ENCODE data around the gene AXIN1.

DNA sequence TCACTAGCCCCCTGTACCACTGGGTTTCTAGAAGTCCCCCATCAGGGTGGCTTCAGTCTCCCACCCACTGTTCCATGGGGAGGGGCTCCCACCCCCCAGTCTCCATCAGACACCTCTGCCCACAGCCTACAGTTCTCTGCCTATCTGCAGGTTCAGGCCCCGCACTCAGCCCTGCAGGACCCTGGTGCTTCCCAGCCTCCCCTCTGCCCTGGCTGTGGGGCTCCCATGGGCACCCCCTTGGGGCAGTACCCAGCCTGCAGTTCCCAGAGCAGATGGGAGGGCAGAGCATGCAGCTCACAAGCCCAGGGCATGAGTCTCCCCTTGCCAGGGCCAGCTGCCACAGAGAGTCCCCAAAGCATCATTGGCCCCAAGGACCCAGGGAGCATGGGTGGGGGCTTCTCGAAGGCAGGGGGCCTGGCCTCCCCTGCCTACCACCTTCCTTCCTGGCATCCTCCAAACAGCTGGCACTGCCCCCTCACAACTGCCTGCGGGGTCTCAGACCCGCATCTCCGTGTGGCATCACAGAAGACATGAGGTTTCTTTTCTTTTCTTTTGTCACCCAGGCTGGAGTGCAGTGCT lies 20.6 kb upstream of the AXIN1 start:
- TF ChIP-seq, protein P1, sequence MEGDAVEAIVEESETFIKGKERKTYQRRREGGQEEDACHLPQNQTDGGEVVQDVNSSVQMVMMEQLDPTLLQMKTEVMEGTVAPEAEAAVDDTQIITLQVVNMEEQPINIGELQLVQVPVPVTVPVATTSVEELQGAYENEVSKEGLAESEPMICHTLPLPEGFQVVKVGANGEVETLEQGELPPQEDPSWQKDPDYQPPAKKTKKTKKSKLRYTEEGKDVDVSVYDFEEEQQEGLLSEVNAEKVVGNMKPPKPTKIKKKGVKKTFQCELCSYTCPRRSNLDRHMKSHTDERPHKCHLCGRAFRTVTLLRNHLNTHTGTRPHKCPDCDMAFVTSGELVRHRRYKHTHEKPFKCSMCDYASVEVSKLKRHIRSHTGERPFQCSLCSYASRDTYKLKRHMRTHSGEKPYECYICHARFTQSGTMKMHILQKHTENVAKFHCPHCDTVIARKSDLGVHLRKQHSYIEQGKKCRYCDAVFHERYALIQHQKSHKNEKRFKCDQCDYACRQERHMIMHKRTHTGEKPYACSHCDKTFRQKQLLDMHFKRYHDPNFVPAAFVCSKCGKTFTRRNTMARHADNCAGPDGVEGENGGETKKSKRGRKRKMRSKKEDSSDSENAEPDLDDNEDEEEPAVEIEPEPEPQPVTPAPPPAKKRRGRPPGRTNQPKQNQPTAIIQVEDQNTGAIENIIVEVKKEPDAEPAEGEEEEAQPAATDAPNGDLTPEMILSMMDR (IDR thresholded peaks at IDR 0.05; ENCODE audit: control extremely low read depth in 1 of 3, insufficient read depth in 1 of 3, low read depth in 1 of 3, low read length in 3 of 3) = no peak
- TF ChIP-seq BACH1 (IDR thresholded peaks at IDR 0.05; ENCODE audit: low read length) (no peak), TBP (IDR thresholded peaks at IDR 0.05; ENCODE audit: low read depth, low read length) (no peak), RBBP5 (IDR thresholded peaks at IDR 0.05; ENCODE audit: borderline replicate concordance, low read depth, low read length) (no peak), CEBPB (IDR thresholded peaks at IDR 0.05; ENCODE audit: low read depth, low read length) (no peak)
